Suprapubic skin (tissue), 4 donors: ENCODE data around the gene RNPEPL1. TPM values are rescaled to one million over a fixed set of nuclear protein-coding genes. Genes with fewer than 3 reads are reported as not detected.
A peak's percentile ranks its signal among the peaks of the same experiment; 100 is the strongest.

ENCODE experiments used
- DNase-seq, 2 donors: peaks; one replicate each; pipeline ENCODE4 v3.0.0-alpha.2; 2019; ENCODE audit warnings: low spot score in 2 of 2
- H3K27ac ChIP-seq: fragments of 200-600 bp; sonication (generic); one replicate; pipeline ENCODE4 v1.5.1; 2019
- H3K27me3 ChIP-seq: fragments of 200-600 bp; sonication (generic); one replicate; pipeline ENCODE4 v1.5.1; 2019
- H3K36me3 ChIP-seq: fragments of 200-600 bp; sonication (generic); one replicate; pipeline ENCODE4 v1.5.1; 2019
- H3K4me1 ChIP-seq: fragments of 200-600 bp; sonication (generic); one replicate; pipeline ENCODE4 v1.5.1; 2019
- H3K4me3 ChIP-seq: fragments of 200-600 bp; sonication (generic); one replicate; pipeline ENCODE4 v1.5.1; 2019; ENCODE audit warnings: mild to moderate bottlenecking
- H3K9me3 ChIP-seq: fragments of 200-600 bp; sonication (generic); one replicate; pipeline ENCODE4 v1.5.1; 2019
- CTCF ChIP-seq, 2 donors: fragments of 200-600 bp in 1 of 2; fragments of 450-650 bp in 1 of 2; sonication (generic) in 1 of 2; IDR thresholded peaks; one replicate each; pipeline ENCODE4 v1.5.1; 2016 to 2019; ENCODE audit warnings: antibody characterized with exemption in 2 of 2, mild to moderate bottlenecking in 1 of 2, moderate library complexity in 1 of 2
- EP300 ChIP-seq: sonication (generic); formaldehyde crosslinking; IDR thresholded peaks from one replicate; pipeline ENCODE4 v1.6.1; 2017; ENCODE audit warnings: antibody characterized with exemption
- POLR2A ChIP-seq, 2 donors: fragments of 450-650 bp; IDR thresholded peaks; one replicate each; pipeline ENCODE4 v1.6.1; 2017; ENCODE audit warnings: antibody characterized with exemption in 2 of 2, mild to moderate bottlenecking in 2 of 2, moderate library complexity in 2 of 2
- POLR2AphosphoS5 ChIP-seq, 3 donors: sonication (generic); formaldehyde crosslinking; IDR thresholded peaks; one replicate each; pipeline ENCODE4 v1.6.1; 2017; ENCODE audit warnings: antibody characterized with exemption in 3 of 3
- WGBS: methylation state at CpG from one replicate; pipeline ENCODE4 v1.1.5; 2018; 5-methylcytosine and 5-hydroxymethylcytosine counted together
- total RNA-seq, 4 donors: library from RNA; depleted of rRNA; stranded (reverse); fragments of >200 nt; gene quantifications; one replicate each; pipeline ENCODE4 v1.1.0, GENCODE V29; 2016

The RNPEPL1 gene
- total RNA-seq, 4 donors from 2014 or later, result 70.8 to 104 (median 72.6) TPM

GRCh38 chr2:240568678-240569522 is 616 bp downstream of the RNPEPL1 start:
- Histone ChIP-seq H3K4me1 (peaks cover 71% of the 10 kb centered on the region), H3K9me3 (no peaks in the 10 kb centered on the region), H3K27ac (peak overlapping the region; percentile 57), H3K36me3 (peaks cover 25% of the 10 kb centered on the region), H3K4me3 (peak overlapping the region; percentile 61), H3K27me3 (no peaks in the 10 kb centered on the region)
- peak; percentile 76 to 79 for DNase-seq
- TF ChIP-seq POLR2AphosphoS5 (IDR thresholded peaks at IDR 0.05) (no peak), POLR2A (IDR thresholded peaks at IDR 0.05) (no peak), CTCF (IDR thresholded peaks at IDR 0.05) (no peak), EP300 (no peak)
- WGBS, result 0% methylated on average over 6 of the region's 93 CpGs

GRCh38 chr2:240569523-240569997 is 1.3 kb downstream of the RNPEPL1 start:
- no peak for TF ChIP-seq POLR2AphosphoS5 (IDR thresholded peaks at IDR 0.05)
- no peak for TF ChIP-seq POLR2A (IDR thresholded peaks at IDR 0.05)
- no peak for TF ChIP-seq CTCF (IDR thresholded peaks at IDR 0.05)
- TF ChIP-seq EP300, result no peak
- Histone ChIP-seq H3K4me3 (peak overlapping the region; percentile 61), H3K27ac (no peak overlapping the region), H3K36me3 (peaks cover 31% of the 10 kb centered on the region), H3K27me3 (no peaks in the 10 kb centered on the region), H3K9me3 (no peaks in the 10 kb centered on the region), H3K4me1 (peaks cover 67% of the 10 kb centered on the region)
- 72% methylated on average over 6 of the region's 9 CpGs for WGBS
- peak in 1 of 2 donors; percentile 55 for DNase-seq

- TF ChIP-seq POLR2AphosphoS5 (IDR thresholded peaks at IDR 0.05) (no peak), POLR2A (IDR thresholded peaks at IDR 0.05) (no peak), EP300 (no peak), CTCF (IDR thresholded peaks at IDR 0.05) (no peak)
- Histone ChIP-seq H3K4me1 (peaks cover 67% of the 10 kb centered on the region), H3K9me3 (no peaks in the 10 kb centered on the region), H3K27me3 (no peaks in the 10 kb centered on the region), H3K4me3 (peak overlapping the region; percentile 61), H3K27ac (no peak overlapping the region), H3K36me3 (peaks cover 36% of the 10 kb centered on the region)
- WGBS, result 90% methylated on average over 2 of the region's 15 CpGs
- peak; percentile 48 to 71 for DNase-seq
Observed at GRCh38 chr2:240569998-240570530, 1.8 kb downstream of the RNPEPL1 start.

- no peak overlapping the region for H3K4me3 ChIP-seq
- H3K36me3 ChIP-seq, result peaks cover 43% of the 10 kb centered on the region
- DNase-seq, result peak; percentile 48 to 77
- H3K27ac ChIP-seq, result no peak overlapping the region
- 80% methylated on average over 1 of the region's 11 CpGs for WGBS
- H3K4me1 ChIP-seq, result peaks cover 67% of the 10 kb centered on the region
- H3K9me3 ChIP-seq, result no peaks in the 10 kb centered on the region
- no peaks in the 10 kb centered on the region for H3K27me3 ChIP-seq
- TF ChIP-seq POLR2AphosphoS5 (IDR thresholded peaks at IDR 0.05) (no peak), CTCF (IDR thresholded peaks at IDR 0.05) (no peak), POLR2A (IDR thresholded peaks at IDR 0.05) (no peak), EP300 (no peak)
Observed at GRCh38 chr2:240570531-240571313, 2.4 kb downstream of the RNPEPL1 start.
